OCI-LY3 (cell line): ENCODE results near the gene ANKRD33.

ENCODE experiments used
- CTCF ChIP-seq: fragments of 200-600, 300-600 bp; sonication (generic); IDR thresholded peaks from 2 replicates; pipeline ENCODE4 v1.5.1; 2014; ENCODE audit warnings: antibody characterized with exemption, low read length, low read depth
- EZH2phosphoT487 ChIP-seq: fragments of 200-600 bp; shearing (Covaris generic); IDR thresholded peaks from 2 replicates; pipeline ENCODE4 v1.6.1; 2018; ENCODE audit warnings: antibody characterized with exemption, mixed run types, low read depth

- TF ChIP-seq CTCF (peak; percentile 9; the same call in 1 of the 2 replicates), EZH2phosphoT487 (no peak)
Measured at GRCh38 chr12:51913071-51914033, 25.4 kb downstream of the ANKRD33 start.
